ENCODE results near the gene COL23A1.

DNA sequence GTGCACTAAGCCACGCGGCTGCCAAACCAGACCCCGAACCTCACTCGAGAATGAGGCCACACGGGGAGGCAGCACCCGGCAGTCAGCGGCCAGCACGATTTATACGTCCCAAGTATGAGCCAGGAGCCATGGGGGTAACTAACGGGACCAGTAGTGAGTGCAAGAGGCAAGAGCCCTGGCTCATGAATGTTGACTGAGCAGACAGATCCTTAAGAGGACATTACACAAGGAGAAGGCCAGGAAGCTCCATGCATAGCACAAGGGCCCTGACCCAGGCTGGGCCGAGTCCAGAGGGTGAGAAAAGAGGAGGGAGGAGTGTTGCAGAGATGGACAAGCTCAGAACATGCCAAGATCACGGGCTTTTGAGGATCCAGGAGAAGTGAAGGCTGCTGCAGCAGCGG is 299.0 kb downstream of the COL23A1 start:
- TF ChIP-seq, protein P1, sequence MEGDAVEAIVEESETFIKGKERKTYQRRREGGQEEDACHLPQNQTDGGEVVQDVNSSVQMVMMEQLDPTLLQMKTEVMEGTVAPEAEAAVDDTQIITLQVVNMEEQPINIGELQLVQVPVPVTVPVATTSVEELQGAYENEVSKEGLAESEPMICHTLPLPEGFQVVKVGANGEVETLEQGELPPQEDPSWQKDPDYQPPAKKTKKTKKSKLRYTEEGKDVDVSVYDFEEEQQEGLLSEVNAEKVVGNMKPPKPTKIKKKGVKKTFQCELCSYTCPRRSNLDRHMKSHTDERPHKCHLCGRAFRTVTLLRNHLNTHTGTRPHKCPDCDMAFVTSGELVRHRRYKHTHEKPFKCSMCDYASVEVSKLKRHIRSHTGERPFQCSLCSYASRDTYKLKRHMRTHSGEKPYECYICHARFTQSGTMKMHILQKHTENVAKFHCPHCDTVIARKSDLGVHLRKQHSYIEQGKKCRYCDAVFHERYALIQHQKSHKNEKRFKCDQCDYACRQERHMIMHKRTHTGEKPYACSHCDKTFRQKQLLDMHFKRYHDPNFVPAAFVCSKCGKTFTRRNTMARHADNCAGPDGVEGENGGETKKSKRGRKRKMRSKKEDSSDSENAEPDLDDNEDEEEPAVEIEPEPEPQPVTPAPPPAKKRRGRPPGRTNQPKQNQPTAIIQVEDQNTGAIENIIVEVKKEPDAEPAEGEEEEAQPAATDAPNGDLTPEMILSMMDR (conservative IDR thresholded peaks at IDR 0.05; ENCODE audit: low read depth, low read length) = no peak
- TF ChIP-seq EZH2phosphoT487 (IDR thresholded peaks at IDR 0.05; ENCODE audit: borderline replicate concordance, low read length) (no peak), EZH2 (IDR thresholded peaks at IDR 0.05; ENCODE audit: low read length, unreplicated experiment) (no peak)

Measured in PC-3 (cell line).